GM21786 (cell line): ENCODE measurements around the gene UMOD.
A peak's percentile ranks its signal among the peaks of the same experiment; 100 is the strongest.

Experiments
- ATAC-seq: cut with Tn5 transposase; IDR thresholded peaks from one replicate; pipeline ENCODE4 v1.9.1; 2021; ENCODE audit not compliant: unreplicated experiment

UMOD gene

DNA sequence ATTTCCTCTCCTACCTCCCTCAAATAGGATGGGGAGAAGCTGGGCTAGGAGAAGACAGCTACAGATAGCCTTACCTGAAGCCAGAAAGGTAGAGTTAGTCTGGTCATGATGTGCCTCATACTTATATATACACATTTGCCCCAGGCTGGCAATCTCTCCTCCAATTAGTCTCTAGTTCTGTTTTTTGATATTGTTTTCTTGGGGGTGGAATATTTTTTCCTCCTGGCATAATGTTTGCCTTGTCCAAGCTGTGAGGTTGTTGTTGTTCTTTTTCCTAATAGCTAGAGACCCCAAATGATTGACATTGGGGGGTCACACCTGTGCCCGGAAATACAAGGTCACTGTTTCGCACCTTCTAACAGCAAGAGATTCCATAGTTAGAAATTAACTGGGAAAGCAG, at the start of gene UMOD:
Gene UMOD (minus strand): TSS at position 101 of the 400 bp plus-strand sequence. CDS start 1,978 bp downstream, outside the sequence.
- no peak for ATAC-seq

- no peak for ATAC-seq
Observed at GRCh38 chr16:20401475-20402016, 49.0 kb upstream of the UMOD start.

DNA sequence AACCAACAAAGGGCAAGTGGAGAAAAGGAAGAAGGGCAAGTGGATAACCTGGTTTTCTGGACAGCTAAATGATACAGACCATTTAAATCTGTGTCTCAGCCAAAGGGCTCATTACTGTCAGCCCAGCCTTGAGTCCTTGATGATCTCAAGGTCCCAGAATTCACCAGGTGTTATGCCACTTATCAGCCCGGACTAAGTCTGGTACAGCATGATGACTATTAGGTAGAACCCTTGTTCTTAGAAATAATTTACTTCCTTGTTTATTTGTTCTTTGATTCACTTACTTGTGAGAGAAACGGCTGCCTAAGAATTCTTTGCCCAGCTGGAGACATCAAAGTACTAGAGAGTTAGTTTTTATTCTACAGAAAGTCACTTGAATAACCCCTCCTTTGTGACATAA, 48.6 kb upstream of the UMOD start:
- no peak for ATAC-seq

- no peak for ATAC-seq
Observed at GRCh38 chr16:20399185-20399584, 46.7 kb upstream of the UMOD start.

DNA sequence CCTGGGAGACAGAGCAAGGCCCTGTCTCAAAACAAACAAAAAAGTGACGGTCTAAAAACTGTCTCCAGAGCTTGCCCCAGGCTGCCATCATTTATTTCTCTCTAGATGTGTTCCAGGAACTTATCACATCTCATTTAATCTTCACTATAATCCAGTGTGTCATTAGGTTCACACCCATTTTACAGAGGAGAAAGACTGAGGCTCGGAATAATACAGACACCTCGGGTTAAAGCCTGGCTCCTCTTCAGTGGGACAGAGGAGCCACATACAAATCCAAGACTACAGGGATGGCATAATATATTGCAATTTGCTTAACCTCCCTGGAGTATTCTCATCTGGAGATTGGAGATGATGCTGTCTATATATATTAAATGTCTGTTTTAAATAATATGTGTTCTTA, 46.1 kb upstream of the UMOD start:
- ATAC-seq = no peak

- ATAC-seq = no peak
Observed at GRCh38 chr16:20397468-20398074, 45.1 kb upstream of the UMOD start.

DNA sequence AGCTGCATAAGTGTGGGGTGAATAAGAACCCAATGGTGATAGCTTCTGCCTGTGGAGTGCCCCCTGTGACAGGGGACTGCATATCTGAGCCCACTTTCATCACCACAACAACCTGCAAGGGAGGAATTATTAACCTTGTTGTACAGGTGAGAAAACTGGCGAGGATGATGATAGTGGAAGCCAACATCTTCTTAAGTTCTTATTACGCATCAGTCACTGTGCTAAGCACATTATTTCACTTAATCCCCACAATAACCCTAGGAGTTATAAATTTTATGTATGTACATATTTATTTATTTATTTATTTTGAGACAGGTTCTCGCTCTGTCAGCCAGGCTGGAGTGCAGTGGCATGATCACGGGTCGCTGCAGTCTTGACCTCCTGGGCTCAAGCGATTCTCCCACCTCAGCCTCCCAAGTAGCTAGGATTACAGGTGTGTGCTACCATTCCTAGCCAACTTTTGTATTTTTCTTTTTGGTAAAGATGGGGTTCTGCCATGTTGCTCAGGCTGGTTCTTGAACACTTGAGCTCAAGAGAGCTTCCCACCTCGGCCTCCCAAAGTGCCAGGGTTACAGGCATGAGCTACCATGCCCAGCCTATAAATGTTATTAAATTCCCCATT, 44.4 kb upstream of the UMOD start:
- no peak for ATAC-seq

DNA sequence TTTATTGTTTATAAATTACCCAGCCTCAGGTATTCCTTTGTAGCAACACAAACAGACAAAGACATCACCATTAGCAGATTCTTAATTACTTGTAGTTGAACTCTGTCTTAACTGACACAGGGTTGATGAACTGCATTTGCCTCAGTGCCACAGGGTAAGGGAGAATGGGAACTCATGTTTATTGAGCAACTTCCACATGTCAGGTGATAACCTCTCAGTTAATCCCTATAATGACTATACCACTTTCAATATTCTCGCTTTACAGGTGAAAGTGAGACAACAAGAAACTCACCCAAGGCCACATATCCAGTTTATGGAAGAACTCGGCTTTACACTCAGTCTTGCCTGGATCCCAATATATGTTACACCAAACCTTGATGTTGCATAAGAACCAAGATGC, 43.4 kb upstream of the UMOD start:
- no peak for ATAC-seq

DNA sequence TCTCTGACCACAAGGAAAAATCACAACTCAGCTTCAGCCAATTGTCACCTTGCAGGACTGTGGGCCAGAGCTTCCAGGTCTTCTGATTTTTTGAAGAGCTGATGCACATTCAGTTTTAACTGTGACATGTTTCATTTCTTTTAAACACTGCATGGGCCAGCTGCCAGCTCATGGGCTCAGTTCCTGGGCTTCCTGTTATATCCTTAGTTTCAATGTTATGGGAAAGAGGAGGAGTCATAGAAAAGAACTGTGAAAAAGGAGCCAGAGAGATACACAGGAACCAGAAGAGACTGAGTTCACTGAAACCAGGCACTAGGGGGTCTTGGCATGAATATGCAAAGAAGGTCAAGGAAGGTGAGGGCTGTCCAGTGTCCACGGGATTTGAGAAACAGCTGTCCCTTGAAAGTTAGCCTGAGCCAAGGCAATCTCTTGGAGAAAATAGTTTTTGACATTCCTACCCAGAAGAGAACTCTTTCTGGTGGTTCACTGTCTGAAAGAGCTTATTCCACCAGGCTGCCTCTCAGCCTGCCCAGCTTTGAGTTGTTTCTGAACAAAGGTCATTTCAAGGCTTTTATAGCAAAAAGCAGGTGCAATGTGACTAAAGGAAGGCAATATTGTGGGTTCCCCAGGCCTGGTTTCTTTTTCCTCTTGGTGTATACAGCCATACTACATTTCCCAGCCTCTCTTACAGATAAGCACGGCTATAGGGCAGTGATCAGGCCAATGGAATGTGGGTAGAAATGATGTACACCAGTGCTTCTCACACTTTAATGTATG, 41.5 kb upstream of the UMOD start:
- no peak for ATAC-seq

DNA sequence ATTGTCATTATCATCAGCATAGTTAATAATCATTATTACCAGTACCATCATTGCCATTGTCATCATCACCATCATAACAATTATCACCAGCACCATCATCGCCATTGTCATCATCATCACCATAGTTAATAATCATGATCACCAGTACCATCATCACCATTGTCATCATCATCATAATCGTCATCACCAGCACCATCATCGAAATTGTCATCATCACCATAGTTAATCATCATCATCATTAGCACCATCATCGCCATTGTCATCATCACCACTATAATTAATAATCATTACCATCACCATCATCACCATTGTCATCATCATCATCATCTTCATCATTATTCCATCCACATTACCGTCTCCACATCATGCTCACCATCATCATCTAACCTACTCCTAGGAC, 38.5 kb upstream of the UMOD start:
- no peak for ATAC-seq

GRCh38 chr16:20388854-20389253, 36.3 kb upstream of the UMOD start:
- no peak for ATAC-seq

DNA sequence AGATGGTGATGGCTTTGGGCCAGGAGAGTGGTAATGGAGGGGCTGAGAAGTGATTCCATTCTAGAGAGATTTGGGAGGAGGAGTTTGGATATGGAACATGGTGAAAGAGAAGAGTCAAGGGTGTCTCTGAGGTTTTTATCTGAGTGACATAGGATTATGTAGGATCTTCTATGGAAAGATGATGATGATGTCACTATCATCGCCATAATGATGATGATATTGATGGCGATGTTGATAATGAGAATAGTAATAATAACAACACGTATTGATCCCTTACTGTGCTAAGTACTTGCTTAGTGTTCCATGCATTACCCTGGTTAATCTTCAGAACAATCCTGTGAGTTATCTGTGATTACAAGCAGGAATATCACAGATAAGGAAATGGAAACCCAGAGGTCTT, 35.5 kb upstream of the UMOD start:
- ATAC-seq = no peak

GRCh38 chr16:20385844-20386832, 33.6 kb upstream of the UMOD start:
- ATAC-seq = no peak

GRCh38 chr16:20383106-20384029, 30.9 kb upstream of the UMOD start:
- ATAC-seq = peak; percentile 75

GRCh38 chr16:20382202-20382948, 29.9 kb upstream of the UMOD start:
- no peak for ATAC-seq

- ATAC-seq = no peak
Observed at GRCh38 chr16:20380782-20381181, 28.3 kb upstream of the UMOD start.

DNA sequence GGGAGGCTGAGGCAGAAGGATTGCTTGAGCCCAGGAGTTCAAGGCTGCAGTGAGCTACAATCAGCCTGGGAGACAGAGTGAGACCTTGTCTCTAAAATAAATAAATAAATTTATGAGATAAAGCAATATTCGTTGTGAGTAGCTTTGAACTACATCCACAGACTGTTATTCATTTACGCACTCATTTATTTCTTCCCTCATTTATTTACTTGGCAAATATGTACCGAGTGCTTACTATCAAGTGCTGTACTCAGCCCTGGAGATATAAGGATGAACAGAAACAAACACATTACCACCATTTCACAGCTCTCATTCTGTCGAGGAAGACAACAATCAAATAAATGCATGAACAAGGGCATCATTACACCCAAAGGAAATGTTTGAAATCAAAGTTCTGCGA, 24.7 kb upstream of the UMOD start:
- ATAC-seq = no peak

- ATAC-seq = no peak
Observed at GRCh38 chr16:20372701-20373100, 20.2 kb upstream of the UMOD start.

GRCh38 chr16:20369452-20370054, 17.0 kb upstream of the UMOD start:
- no peak for ATAC-seq
